Stimulated activated naive CD4-positive, alpha-beta T cell treated with Interleukin-2 at 50 U/mL for 16 hours (primary cell): ENCODE data around the gene PRKAR2B.
"Not testable (repeated sequence)": the region's sequence is repeated elsewhere in the genome, so short reads cannot be mapped to it uniquely, and the experiment has no call there.

Source experiments
- DNase-seq: peaks from one replicate; lab custom pipeline; 2025; lab: John Stamatoyannopoulos, UW

PRKAR2B gene

DNA sequence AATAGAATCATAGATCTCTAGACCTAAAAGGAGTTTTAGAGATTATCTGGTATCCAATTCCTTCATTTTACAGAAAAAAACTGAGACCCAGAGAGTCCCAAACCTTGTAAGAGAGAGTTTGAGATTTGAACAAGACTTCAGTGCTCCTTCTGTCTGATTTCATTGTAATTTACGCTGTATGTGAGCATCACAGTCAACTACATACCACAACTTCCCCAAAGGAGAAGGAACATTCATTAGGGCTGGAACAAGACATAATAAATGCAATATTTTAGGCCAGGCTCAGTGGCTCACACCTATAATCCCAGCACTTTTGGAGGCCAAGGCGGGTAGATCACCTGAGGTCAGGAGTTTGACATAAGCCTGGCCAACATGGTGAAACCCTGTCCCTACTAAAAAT is 17.3 kb upstream of the PRKAR2B start:
- DNase-seq = no peak

DNA sequence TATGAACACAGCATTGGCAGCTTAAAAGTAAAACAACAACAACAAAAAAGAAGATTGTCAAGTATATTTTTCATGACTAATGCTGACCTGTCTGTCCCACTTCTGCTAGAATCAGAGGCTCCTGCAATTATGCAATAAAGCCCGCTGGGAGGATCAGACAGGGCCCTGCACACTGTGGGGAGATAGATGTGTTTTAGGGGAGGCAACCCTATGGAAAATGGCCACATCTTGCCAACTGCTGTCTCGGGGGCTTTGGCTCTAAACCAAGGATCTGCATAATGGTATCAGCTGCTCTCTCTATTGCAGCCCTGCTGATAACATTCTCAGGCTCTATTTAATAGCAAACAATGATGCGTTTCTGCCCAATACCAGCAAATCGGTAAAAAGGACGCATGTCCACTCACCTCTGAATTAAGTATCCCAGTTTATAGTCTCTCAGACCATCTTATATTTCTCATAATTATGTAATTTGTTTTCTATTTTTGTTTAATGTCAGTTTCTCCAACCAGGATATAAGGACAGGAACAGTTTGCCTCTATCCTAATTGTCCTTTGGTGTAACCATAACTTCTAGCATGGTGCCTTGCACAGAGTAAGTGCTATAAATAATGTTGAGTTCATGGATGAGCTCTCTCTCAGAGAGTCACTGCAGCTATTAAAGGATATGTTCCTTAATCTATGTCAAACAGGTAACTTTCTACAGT is 15.3 kb upstream of the PRKAR2B start:
- DNase-seq = no peak

DNA sequence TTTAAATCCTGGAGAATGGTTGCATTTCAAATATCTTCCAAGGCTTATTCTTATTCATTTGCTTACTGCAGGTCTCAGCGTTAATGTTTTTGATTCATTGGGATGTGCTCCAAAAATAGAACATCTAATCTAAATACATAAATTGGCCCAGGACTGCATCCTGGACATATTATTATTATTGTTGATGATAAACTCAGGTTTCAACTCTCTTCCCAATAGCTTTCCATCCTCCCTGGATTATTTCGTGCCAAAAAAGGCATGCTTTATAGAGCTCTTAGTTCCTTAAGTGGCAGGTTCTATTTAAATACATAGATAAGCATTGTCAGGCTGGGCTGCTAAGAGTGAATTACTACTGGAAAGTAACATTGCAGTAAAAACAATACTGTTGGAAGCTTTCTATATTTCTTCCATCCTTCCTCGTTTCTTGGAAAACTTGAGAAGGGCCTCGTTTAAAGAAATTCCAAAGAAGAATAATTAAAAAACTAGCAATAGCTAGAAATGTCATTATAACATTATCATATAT is 14.7 kb upstream of the PRKAR2B start:
- no peak for DNase-seq

DNA sequence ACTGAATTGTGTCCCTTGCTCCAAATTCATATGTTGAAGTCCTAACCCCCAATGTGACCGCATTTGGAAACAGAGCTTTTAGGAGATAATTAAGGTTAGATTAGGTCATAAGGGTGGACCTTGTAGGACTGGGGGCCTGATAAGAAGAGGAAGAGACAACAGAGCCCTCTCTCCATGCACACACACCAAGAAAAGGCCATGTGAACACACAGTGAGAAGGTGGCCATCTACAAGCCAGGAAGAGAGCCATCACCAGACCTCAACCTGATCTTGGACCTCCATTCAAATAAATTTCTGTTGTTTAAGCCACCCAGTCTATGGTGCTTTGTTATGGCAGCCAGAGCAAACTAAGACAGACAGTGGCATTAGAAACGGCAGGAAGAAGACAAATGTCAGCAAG is 12.5 kb upstream of the PRKAR2B start:
- no peak for DNase-seq

DNA sequence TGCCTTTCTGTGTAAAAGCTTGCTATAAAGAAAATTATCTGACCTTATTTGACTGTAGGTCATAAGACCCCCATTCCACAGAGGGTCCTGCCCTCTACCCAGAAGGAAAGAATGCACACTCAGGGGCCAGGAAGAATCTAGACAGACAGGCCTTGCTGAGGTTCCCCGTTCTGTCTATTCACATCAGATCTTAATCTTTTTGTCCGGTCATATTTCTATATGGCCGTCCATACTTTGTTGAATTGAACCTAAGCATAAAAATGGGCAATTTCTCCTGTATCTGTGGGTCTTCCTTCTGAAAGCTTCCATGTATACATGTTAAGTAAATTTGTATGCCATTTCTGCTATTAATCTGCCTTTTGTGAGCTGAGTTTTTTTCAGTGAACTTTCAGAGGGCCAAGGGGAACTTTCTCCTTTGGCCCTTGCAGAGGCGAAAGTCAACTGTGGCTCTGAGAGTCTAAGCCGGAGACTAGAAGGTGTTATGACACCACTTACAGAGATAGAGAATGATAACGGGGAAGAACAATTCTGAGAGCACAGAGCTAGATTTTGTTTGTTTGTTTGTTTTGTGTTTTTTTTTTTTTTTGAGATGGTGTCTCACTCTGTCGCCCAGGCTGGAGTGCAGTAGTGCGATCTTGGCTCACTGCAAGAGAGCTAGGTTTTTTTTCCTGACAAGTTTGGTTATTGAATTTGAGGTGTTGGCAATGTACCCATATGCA is 11.6 kb upstream of the PRKAR2B start:
- no peak for DNase-seq

DNA sequence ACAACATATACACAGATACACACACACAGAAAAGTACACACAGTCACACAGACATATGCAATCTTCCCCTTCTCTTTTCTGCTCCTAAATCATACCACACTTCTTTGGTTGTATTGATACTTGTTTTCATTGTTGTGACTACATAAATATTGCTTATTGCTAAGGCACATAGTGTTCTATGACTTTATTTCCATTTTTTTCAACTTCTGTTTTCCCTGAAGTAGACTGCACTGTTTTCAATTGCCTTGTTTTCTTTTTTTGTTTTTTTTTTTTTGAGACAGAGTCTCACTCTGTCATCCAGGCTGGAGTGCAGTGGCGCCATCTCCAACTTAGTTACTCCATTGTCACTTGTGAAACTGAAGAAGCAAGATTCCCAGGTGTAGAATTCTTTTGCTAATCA is 10.0 kb upstream of the PRKAR2B start:
- DNase-seq = no peak

DNA sequence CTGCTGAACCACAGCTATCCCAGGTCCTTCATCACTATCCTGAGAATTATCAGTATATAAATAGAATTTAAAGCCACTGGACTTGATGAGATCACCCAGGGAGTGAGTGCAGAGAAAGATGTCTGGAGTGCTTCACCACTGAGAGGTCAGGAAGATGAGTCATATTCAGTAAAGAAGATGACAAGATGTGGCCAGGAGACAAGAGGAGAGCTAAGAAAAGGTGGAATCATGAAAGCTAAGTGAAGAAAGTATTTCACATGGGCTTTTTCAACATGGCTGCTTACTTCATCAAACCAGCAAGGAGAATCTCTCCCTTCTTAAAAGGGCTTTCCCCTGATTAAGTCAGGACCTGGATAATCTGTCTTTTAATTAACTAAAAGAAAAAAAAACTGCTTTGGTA is 9.1 kb upstream of the PRKAR2B start:
- no peak for DNase-seq

DNA sequence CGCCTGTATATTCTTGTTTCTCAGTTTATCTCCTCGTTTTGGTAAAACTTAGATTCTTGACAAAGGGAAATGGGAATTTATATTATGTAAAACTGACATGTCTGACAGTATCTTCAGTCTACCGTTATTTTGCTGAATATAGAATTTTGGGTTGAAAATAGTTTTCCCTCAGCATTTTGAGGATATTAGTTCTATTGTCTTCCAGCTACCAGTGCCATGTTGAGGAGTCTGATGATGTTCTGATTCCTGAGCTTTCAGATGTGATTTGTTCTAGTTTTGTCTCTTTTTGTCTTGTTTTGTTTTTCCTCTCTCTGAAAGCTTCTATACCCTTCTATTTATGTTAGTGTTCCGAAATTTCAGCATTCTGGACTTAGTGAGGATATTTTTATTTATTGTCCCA is 8.0 kb upstream of the PRKAR2B start:
- no peak for DNase-seq

DNA sequence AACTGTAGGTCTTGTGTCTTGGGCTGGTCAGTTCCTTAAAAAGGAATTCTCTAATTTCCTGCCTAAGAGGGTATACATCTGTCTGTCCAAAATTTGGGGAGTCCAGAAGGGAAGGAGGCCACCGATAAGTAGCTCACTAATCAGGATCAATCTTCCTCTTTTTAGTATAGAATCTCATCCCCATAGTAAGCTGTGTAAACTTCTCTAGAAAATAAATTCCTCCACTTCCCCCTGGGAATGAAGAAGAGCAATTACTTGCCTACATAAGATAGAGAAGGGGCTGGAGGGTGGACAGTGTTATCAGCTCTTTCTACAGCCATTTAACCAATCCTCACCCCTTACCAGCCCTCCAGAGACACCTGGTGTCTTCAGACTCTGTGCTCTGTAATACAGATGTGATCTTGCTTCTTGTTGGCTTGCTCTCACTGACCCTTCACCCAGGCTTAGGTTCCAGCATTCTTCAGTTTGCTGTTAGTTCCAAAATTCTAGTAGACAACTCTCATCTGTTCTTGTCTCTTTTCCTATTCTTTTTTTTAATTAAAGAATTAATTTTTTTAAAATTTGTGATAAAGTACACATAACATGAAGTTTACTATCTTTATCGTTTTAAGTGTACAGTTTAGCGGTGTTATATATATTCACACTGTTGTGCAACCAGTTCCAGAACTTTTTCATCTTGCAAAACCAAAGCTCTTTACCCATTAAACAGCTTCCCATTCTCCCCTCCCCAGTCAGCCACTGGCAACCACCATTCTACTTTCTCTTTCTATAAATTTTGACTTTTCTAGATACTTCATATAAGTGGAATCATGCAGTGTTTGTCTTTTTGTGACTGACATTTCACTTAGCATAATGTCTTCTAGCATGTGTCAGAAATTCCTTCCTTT is 6.5 kb upstream of the PRKAR2B start:
- no peak for DNase-seq

DNA sequence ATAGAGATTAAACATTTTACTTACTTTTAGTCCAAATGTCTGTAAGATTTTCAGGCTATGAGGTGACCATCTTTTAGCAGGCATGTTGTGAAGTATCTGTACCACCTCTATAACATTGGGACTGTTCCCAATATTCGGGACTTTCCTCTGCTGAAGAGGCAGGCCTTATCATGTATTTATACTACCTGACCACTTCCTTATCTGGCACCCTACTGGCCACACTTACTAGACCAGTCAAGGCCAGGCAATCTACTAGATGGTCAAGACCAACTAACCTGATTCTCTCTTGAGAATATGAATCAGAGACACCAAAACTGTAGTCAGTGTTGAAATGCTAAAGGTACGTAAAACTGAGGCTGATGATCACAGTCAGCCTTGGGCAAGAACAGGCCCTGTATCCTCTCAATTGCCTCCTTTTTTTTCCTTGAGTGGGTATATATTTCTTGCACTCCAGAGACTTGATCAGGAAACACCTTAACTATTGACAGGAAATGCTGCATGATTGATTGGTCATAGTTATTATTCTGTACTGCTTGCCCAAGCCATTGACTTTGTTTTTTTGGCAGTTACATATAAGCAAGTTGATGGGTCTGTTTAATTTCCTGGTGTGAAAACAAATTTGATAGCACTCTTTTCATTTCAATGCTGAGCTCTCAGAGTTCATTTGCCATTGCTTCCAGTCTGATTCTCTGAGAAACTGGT is 5.2 kb upstream of the PRKAR2B start:
- DNase-seq = no peak

DNA sequence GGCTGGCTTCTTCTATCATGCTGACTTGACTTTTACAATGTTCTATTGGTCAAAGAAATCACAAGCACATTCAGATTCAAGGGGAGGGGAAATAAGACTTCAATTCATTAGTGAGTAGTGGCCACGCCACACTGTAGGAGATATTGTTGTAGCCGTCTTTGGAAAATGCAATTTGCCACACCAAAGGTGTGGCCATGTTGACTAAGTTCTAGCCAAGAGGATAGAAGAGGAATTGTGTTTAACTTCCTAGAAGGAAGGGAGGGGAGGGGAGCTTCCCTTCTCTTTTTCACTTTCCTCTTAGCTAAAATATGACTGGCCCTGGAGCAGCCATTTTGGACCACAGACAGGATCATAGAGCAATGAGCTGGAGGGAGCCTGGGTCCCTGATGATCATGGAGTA is 3.4 kb upstream of the PRKAR2B start:
- no peak for DNase-seq

DNA sequence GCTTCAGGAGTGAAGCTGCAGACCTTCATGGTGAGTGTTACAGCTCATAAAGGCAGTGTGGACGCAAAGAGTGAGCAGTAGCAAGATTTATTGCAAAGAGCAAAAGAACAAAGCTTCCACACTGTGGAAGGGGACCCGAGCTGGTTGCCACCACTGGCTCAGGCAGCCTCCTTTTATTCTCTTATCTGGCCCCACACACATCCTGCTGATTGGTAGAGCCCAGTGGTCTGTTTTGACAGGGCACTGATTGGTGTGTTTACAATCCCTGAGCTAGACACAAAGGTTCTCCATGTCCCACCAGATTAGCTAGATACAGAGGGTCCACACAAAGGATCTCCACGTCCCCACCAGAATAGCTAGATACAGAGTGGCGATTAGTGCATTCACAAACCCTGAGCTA is 2.7 kb upstream of the PRKAR2B start:
- not testable (repeated sequence) for DNase-seq

DNA sequence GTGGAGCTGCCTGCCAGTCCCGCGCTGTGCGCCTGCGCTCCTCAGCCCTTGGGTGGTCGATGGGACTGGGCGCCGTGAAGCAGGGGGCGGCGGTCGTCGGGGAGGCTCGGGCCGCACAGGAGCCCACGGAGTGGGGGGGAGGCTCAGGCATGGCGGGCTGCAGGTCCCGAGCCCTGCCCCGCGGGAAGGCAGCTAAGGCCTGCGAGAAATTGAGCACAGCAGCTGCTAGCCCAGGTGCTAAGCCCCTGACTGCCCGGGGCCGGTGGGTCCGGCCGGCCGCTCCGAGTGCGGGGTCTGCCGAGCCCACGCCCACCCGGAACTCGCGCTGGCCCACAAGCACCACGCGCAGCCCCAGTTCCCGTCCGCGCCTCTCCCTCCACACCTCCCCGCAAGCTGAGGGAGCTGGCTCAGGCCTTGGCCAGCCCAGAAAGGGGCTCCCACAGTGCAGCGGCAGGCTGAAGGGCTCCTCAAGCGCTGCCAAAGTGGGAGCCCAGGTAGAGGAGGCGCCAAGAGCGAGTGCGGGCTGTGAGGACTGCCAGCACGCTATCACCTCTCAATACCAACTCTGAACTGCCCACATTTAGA is 2.1 kb upstream of the PRKAR2B start:
- not testable (repeated sequence) for DNase-seq

DNA sequence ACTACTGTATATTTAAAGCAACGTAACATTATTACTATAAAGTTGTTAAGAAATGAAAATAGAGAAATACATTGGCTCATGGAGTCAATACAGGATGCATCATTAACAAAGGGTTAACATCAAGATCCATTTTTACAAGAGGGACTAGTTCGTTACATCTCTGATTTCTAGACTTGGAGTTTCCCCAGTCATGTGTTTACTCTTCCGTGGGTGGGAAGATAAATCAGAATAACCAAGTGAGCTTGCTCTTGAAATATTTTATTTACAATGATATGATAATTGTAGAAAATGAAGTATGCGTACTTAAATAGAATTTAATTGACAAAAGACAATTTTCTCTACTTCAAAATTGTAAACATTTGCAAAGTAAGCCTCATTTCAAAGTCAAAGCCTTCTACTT is 1.0 kb upstream of the PRKAR2B start:
- DNase-seq = no peak

DNA sequence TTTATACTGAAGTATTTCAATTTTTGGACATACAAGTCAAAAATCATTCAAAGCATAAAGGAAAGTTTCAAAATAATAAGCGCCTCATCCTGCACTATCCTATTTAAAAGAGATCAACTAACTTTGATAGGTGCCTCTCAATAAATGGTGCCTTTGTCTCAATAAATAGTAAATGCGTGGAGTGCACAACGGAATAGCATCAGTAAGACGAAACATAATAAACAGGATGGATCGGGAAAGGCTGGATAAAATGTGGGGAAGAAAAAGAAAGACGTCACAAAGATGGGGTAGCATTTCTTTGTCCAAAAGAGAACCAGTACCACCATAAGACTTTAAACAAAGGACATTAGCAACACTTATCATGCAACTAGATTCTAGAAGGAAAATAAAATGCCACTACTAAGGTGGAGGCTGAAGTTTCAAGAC is 571 bp upstream of the PRKAR2B start:
- DNase-seq = no peak

DNA sequence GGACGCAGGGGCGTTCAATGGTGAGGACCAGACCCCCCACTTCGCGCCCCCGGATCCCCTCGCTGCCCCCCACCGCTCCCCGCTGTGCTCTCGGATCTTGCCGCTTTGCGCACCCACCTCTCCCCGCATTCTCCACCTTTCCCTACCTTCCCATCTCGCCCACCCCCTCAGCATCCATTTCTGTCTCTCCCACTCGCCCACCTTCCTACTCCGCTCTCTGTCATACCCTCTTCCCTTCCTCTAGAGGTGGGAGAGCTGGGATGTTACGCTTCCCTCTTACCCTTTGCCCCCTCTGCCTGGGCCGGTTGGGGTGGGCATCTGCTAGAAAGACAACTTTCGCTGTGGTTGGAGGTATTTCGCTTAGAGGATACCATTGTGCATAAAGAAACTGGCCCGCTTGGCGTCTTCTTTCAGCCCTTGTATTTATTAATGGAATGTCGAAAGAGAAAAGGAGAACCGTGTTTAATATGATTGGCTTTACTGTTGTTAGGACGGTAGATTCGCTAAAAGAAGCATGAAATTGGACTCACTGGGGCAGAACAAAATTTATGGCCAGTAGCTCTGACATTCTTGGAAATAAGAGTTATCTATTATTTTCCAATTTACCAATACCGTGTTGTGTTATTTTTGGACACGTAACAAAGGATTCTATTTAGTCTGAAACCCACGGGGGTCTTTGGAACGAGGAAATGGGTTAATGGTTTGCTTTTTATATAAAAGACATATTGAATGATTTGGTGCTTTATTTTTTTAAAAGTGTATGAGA is 873 bp downstream of the PRKAR2B start:
- no peak for DNase-seq

DNA sequence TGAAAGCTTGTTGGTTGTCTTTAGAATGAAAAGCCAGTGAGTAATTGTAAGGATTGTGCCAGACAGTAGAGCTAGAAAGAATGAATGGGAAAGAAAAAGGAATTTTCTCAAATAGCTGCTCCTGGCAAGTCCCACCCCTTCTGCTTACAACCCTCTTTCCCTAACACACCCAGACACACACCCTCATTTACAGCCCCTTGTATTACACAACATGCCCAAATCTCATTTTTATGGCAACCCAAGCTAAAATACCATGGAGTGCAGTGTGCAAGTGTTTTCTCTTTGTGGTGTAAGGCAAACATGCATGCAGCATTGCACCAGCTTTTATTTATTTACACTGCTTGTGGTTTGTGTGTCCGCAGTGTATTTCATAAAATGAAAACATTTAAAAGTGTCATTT is 1.5 kb downstream of the PRKAR2B start:
- no peak for DNase-seq

DNA sequence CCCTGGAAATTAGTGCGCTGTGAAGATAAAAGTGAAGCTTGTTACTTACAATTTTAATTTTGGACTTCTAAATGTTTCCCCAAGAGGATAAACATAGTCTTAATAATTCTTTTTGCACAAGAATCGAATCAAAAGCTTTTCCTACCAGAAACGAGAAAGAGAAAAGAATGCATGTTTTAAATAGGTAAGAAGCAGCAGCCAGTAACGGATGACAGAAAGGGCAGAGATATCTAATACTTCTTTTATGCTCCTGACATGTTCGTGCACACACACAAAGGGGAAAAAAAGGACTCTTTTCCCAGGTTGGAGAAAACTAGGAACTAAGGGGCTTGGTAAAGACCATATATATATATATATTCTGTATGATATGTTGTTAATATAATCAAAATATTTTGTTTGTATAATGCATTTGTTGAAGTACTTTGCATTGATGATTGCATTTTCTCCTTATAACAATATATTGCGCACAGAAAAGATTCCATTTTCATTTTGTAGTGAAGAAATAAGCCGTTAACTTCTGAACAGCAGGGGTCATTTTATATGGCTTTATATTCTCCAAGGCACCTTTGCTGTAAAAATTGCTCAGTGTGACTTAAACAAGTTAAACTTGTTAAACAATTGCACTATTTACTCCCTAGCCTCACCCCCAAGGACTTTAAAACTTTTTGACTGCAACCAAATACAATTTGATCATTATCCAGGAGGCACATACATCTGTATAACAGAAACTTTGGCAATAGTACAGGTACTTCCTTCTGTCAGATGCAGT is 2.2 kb downstream of the PRKAR2B start:
- DNase-seq = no peak

DNA sequence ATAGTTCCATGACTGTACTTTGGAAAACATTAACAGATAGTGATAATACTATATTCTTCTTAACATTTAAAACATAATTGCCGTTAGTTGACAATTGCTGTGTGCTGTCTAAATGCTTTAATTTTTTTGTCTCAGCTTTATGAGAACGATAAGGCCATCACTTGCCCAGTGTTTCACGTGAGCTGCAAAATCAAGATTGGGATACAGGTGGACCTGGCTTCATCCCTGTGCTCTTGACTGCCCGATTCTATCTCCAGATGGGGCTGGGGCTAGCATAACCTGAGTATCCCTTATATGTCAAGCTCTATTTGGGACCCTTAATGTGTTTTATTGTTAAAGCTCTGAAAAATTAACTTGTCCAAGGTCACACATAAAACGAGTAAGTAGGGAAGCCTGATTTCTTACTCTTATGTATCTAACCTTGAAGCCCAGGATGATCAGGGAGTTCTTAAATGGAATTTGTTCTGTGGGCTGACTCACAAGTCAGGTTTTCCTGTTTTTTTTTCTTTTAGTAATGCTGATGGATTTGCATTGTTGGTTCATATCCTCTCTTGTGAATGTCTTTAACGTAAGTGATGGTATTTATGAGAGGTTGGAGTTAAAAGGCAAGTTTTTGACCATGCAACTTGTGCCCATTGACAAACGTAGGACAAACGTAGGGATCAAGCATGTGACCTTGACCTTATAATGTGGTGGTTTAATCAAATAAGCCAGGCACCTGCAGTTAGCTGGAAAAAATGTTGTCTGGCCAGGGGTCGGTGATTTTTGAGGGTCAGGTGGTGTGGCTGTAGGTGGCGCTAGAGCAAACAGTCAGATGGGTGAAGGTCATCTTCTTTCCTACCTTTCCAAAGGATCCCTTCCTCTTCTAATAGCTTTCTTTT is 3.6 kb downstream of the PRKAR2B start:
- no peak for DNase-seq
